ENCODE measurements around the gene VSIG10. TPM values are rescaled to one million over a fixed set of nuclear protein-coding genes. Genes with fewer than 3 reads are reported as not detected.
A peak's percentile ranks its signal among the peaks of the same experiment; 100 is the strongest.
"Not testable (repeated sequence)": the region's sequence is repeated elsewhere in the genome, so short reads cannot be mapped to it uniquely, and the experiment has no call there.

Gene VSIG10
- total RNA-seq, 1 donor from 2014 or later = 2.4 TPM

DNA sequence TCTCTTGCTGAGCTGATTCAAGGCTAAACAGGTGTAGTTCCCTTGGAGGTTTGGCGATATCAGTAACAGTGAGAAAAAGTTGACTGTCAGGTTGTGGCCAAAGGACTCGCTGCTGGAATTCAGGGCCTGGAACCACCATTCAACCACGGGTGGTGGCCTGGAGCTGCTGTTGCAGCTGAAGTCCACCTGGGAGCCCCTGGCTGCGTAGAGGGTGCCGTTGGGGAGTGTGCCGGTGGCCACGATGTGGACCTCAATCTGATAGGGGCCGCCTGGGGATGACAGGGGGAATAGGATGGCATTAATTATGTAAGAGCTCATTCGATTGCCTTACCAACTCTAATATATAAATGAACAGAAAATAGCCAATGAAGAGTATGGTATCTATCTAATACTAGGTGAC lies 21.6 kb downstream of the VSIG10 start:
- ChIA-PET CTCF (no interaction called here), POLR2A (interaction anchor here (0.7 kb wide), 1 partner anchor 137 kb away, joined by 8 read pairs; no protein-coding TSS in a partner anchor)
- no peaks in the 10 kb centered on the region for H3K36me3 Mint-ChIP-seq (ENCODE audit: low read depth)
- TF ChIP-seq, protein P1, sequence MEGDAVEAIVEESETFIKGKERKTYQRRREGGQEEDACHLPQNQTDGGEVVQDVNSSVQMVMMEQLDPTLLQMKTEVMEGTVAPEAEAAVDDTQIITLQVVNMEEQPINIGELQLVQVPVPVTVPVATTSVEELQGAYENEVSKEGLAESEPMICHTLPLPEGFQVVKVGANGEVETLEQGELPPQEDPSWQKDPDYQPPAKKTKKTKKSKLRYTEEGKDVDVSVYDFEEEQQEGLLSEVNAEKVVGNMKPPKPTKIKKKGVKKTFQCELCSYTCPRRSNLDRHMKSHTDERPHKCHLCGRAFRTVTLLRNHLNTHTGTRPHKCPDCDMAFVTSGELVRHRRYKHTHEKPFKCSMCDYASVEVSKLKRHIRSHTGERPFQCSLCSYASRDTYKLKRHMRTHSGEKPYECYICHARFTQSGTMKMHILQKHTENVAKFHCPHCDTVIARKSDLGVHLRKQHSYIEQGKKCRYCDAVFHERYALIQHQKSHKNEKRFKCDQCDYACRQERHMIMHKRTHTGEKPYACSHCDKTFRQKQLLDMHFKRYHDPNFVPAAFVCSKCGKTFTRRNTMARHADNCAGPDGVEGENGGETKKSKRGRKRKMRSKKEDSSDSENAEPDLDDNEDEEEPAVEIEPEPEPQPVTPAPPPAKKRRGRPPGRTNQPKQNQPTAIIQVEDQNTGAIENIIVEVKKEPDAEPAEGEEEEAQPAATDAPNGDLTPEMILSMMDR (IDR thresholded peaks at IDR 0.05) = no peak
- DNase-seq (no peak), ATAC-seq (ENCODE audit: low read depth) (no peak)
- H3K27ac Mint-ChIP-seq = no peak overlapping the region
- no peak overlapping the region for H3K4me3 Mint-ChIP-seq
- no peaks in the 10 kb centered on the region for H3K27me3 Mint-ChIP-seq
- H3K4me1 Mint-ChIP-seq = no peaks in the 10 kb centered on the region
- intact Hi-C loops (cut with micrococcal nuclease) = no loop called here
- no peaks in the 10 kb centered on the region for H3K9me3 Mint-ChIP-seq

DNA sequence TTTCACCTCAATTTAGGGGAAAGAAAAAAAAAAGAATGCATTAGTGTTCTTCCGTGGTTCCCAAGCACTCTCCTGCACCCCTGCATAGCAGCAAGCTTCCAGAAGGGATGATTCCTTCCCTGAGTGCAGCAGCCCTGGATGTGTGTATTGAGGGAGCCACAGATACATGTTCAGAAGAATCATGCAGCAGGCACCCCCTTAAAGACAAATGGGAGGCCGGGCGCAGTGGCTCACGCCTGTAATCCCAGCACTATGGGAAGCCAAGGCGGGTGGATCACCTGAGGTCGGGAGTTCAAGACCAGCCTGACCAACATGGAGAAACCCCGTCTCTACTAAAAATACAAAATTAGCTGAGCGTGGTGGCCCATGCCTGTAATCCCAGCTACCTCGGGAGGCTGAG lies 22.3 kb downstream of the VSIG10 start:
- H3K27me3 Mint-ChIP-seq; intact Hi-C loops (cut with micrococcal nuclease); ATAC-seq (ENCODE audit: low read depth); DNase-seq; H3K4me1 Mint-ChIP-seq; H3K4me3 Mint-ChIP-seq; H3K9me3 Mint-ChIP-seq; POLR2A ChIA-PET; CTCF ChIA-PET; H3K27ac Mint-ChIP-seq; H3K36me3 Mint-ChIP-seq (ENCODE audit: low read depth): not testable (repeated sequence)

DNA sequence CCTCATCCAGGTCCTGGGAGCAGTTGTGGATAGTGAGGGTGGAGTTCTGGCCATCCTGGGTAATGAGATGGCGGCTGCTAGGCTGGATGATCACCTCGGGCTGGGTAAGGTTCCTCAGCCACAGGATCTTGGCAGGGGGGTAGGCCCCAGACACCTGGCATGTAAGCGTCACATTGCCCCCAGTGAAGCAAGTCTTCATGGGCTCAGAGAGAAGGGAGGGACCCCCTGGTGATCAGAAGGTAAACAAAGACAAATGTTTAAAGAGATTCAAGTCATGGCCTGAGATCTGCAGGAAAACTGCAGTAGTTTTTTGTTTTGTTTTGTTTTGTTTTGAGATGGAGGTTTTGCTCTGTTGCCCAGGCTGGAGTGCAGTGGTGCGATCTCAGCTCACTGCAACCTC lies 30.0 kb downstream of the VSIG10 start:
- ChIA-PET POLR2A (no interaction called here), CTCF (no interaction called here)
- TF ChIP-seq, protein P1 (IDR thresholded peaks at IDR 0.05) = no peak
- intact Hi-C loops (cut with micrococcal nuclease) = no loop called here
- no peak overlapping the region for H3K4me3 Mint-ChIP-seq
- H3K27ac Mint-ChIP-seq = no peak overlapping the region
- no peaks in the 10 kb centered on the region for H3K4me1 Mint-ChIP-seq
- no peaks in the 10 kb centered on the region for H3K9me3 Mint-ChIP-seq
- no peak for DNase-seq
- no peaks in the 10 kb centered on the region for H3K27me3 Mint-ChIP-seq
- H3K36me3 Mint-ChIP-seq (ENCODE audit: low read depth) = no peaks in the 10 kb centered on the region
- no peak for ATAC-seq (ENCODE audit: low read depth)

DNA sequence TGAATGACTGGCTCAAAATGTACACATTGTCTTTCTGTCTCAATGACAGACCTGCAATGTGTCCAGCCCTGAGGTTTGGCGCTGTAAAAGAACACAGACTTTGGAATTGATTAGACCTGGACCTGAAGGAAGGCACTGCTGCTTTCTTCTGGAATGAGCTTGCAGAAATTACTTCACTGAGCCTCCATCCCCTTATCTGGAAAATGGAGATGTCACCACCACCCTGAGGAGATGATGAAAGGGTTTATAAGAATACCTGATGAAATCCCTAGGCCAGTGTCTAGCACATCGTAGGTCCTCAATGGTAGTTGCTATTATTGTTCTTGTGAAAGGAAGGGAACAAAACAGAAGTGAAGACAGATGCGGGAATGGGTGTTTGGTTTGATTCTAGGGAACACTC lies 33.2 kb downstream of the VSIG10 start:
- ChIA-PET CTCF (no interaction called here), POLR2A (no interaction called here)
- TF ChIP-seq, protein P1 (IDR thresholded peaks at IDR 0.05) = no peak
- Mint-ChIP-seq H3K27me3 (peaks cover 10% of the 10 kb centered on the region), H3K4me3 (no peak overlapping the region), H3K4me1 (peaks cover 2% of the 10 kb centered on the region), H3K36me3 (ENCODE audit: low read depth) (no peaks in the 10 kb centered on the region), H3K9me3 (no peaks in the 10 kb centered on the region), H3K27ac (no peak overlapping the region)
- intact Hi-C loops (cut with micrococcal nuclease) = no loop called here
- DNase-seq = no peak
- no peak for ATAC-seq (ENCODE audit: low read depth)

DNA sequence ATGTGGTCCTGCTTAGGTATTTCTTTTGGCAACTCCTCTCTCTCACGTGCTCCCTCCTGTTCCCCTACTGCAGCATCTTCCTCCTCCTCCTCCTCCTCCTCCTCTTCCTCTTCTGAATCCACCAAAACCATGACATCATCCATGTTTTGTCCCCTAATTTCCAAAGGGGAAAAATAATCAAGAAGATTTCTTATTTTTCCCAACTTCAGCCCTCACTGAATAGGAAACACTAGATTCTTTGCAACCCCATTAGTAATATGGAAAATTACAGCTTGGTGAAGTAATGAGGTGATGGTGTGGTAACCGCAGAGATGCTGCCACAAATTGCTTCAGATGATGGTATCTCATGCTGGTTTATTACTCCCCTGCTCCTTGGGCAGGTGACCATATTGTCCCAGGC lies 35.4 kb downstream of the VSIG10 start:
- Mint-ChIP-seq H3K27ac (no peak overlapping the region), H3K4me1 (peaks cover 21% of the 10 kb centered on the region), H3K4me3 (no peak overlapping the region), H3K27me3 (peaks cover 10% of the 10 kb centered on the region), H3K36me3 (ENCODE audit: low read depth) (no peaks in the 10 kb centered on the region), H3K9me3 (no peaks in the 10 kb centered on the region)
- POLR2A ChIA-PET = no interaction called here
- TF ChIP-seq, protein P1 (IDR thresholded peaks at IDR 0.05) = no peak
- CTCF ChIA-PET = no interaction called here
- ATAC-seq (ENCODE audit: low read depth) (no peak), DNase-seq (no peak)
- intact Hi-C loops (cut with micrococcal nuclease) = no loop called here

DNA sequence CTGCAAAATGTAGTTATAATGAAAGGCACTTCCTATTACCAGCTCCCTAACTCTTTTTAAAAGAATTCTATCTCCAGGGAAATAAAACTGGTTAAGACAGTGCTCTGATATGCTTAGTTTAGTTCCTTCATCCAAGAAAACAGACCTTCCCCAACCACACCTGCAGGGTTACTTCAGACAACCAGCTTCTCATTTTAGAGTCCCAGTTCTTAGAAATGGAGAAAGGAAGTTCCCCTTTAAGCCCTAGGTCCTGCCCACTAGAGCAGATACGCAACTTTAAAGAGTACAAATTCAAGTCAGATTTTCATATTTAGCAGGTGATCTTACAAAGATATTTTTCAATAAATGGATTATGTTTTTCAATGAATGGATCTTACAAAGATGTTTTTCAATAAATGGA lies 38.4 kb downstream of the VSIG10 start:
- intact Hi-C loops (cut with micrococcal nuclease) = loop anchor here (2.0 kb wide), 1 partner anchor 71 kb away; the partner anchor contains the start of gene PEBP1
- TF ChIP-seq, protein P1 (IDR thresholded peaks at IDR 0.05) = no peak
- POLR2A ChIA-PET = interaction anchor here (0.5 to 0.9 kb wide), 3 partner anchors 47 to 154 kb away, joined by 4 to 12 read pairs (median 4); partner anchors contain the start of gene RFC5
- Mint-ChIP-seq H3K36me3 (ENCODE audit: low read depth) (peaks cover 2% of the 10 kb centered on the region), H3K9me3 (no peaks in the 10 kb centered on the region), H3K27ac (no peak overlapping the region), H3K4me3 (peak overlapping the region; percentile 13), H3K27me3 (peaks cover 10% of the 10 kb centered on the region), H3K4me1 (peaks cover 32% of the 10 kb centered on the region)
- ATAC-seq (ENCODE audit: low read depth) (no peak), DNase-seq (no peak)
- CTCF ChIA-PET = interaction anchor here (1.1 to 2.4 kb wide), 5 partner anchors 9 to 100 kb away, joined by 4 to 8 read pairs (median 4); no protein-coding TSS in a partner anchor

All from activated B cell treated with CpG ODN at 0.5 μM for 24 hours (primary cell).